Spleen (tissue), 11 donors: ENCODE data around the gene SLC38A10. TPM values are rescaled to one million over a fixed set of nuclear protein-coding genes. Genes with fewer than 3 reads are reported as not detected.

ENCODE experiments used
- DNase-seq: peaks from one replicate; pipeline ENCODE4 v3.0.0-alpha.2; 2020
- H3K27ac ChIP-seq, 8 donors: fragments of 200-600 bp; sonication (generic) in 7 of 8; 1 replicate in 4 of 8; 2 replicates in 4 of 8; pipeline versions ENCODE4 v1.5.0 to v1.8.0; 2016 to 2021; ENCODE audit warnings: inconsistent platforms in 4 of 8, mild to moderate bottlenecking in 4 of 8, moderate library complexity in 1 of 8
- H3K27me3 ChIP-seq, 7 donors: fragments of 200-600 bp; sonication (generic) in 6 of 7; replicated peaks in 1 of 7; 1 replicate in 4 of 7; 2 replicates in 3 of 7; pipeline versions ENCODE4 v1.5.0 to v1.8.0; 2016 to 2021; ENCODE audit warnings: inconsistent platforms in 3 of 7, mild to moderate bottlenecking in 1 of 7
- H3K36me3 ChIP-seq, 6 donors: fragments of 200-600 bp; sonication (generic) in 5 of 6; 1 replicate in 4 of 6; 2 replicates in 2 of 6; pipeline versions ENCODE4 v1.5.0 to v1.8.0; 2016 to 2021; ENCODE audit warnings: inconsistent platforms in 2 of 6
- H3K4me1 ChIP-seq, 6 donors: fragments of 200-600 bp; sonication (generic) in 5 of 6; 1 replicate in 3 of 6; 2 replicates in 3 of 6; pipeline versions ENCODE4 v1.5.0 to v1.8.0; 2016 to 2021; ENCODE audit warnings: inconsistent platforms in 3 of 6
- H3K4me3 ChIP-seq, 8 donors: fragments of 200-600 bp; sonication (generic) in 7 of 8; 1 replicate in 4 of 8; 2 replicates in 4 of 8; pipeline versions ENCODE4 v1.5.0 to v1.8.0; 2016 to 2021; ENCODE audit warnings: inconsistent platforms in 4 of 8, mild to moderate bottlenecking in 4 of 8, moderate library complexity in 2 of 8
- H3K9me3 ChIP-seq, 8 donors: fragments of 200-600 bp; sonication (generic) in 7 of 8; 1 replicate in 4 of 8; 2 replicates in 4 of 8; pipeline versions ENCODE4 v1.5.0 to v1.8.0; 2016 to 2021; ENCODE audit warnings: inconsistent platforms in 4 of 8
- CTCF ChIP-seq, 11 experiments: fragments of 200-600 bp in 7 of 11; fragments of 450-650 bp in 4 of 11; sonication (generic) in 4 of 11; IDR thresholded peaks in 8 of 11; conservative IDR thresholded peaks in 3 of 11; 1 replicate in 7 of 11; 2 replicates in 4 of 11; pipeline versions ENCODE4 v1.4.0 to v1.8.0; 2016 to 2021; ENCODE audit warnings: antibody characterized with exemption in 11 of 11, inconsistent platforms in 4 of 11, mild to moderate bottlenecking in 1 of 11
- POLR2A ChIP-seq, 3 donors: fragments of 450-650 bp; IDR thresholded peaks; one replicate each; pipeline ENCODE4 v1.5.1; 2017; ENCODE audit warnings: antibody characterized with exemption in 3 of 3, mild to moderate bottlenecking in 1 of 3
- POLR2AphosphoS5 ChIP-seq, 3 donors: sonication (generic); formaldehyde crosslinking; IDR thresholded peaks; one replicate each; pipeline ENCODE4 v1.5.1; 2017; ENCODE audit warnings: antibody characterized with exemption in 3 of 3
- WGBS, 5 donors: extraction: QIAGEN DNeasy Blood & Tissue Kit in 3 of 5; methylation state at CpG; one replicate each; pipeline versions ENCODE4 v1.1.5 to v1.1.7; 2013 to 2018; 5-methylcytosine and 5-hydroxymethylcytosine counted together
- intact Hi-C: fragments of 100-400 bp; cut with DNase I; formaldehyde crosslinking; loops from one replicate; pipeline ENCODE4 v1.15.0; 2023; ENCODE audit warnings: low total_unique reads
- polyA plus RNA-seq, 3 donors: library from polyadenylated mRNA; stranded (reverse); fragments of 200-250 nt; gene quantifications; one replicate each; pipeline ENCODE4 v1.2.1, GENCODE V29; 2013
- total RNA-seq, 7 donors: library from RNA; depleted of rRNA in 3 of 7; stranded (reverse); fragments of >200 nt in 3 of 7; fragmentation: NEBNext Ultra II Directional in 4 of 7; extraction: Animal tissue kit (Norgen Biotek cat#: 25700) in 4 of 7; gene quantifications; one replicate each; pipeline versions ENCODE4 v1.1.0 to v1.2.1, GENCODE V29; 2016 to 2021
- donor health status: healthy with polysubstance abuse.
- donor health status: DM: no; HTN: no; CAD: no; lungs with moderate emphysema.
- donor health status: DM: no; HTN: no; CAD: no.
- donor health status: Bipolar disorder and iron deficiency.
- donor health status: healthy.
- donor health status: DM: no; HTN: no; CAD: no.
- donor health status: DM: yes; HTN: yes; CAD: no.

Gene SLC38A10
- total and polyA plus RNA-seq, 10 donors, result 54.9 to 112 (median 86.6) TPM

- no peaks in the 10 kb centered on the region for H3K9me3 ChIP-seq
- peak overlapping the region; percentile 68 to 96 (median 88) for H3K4me3 ChIP-seq
- H3K27me3 ChIP-seq, result no peaks in the 10 kb centered on the region
- H3K36me3 ChIP-seq, result peaks cover 0 to 23% (median 5%) of the 10 kb centered on the region in 6 donors
- peak overlapping the region; percentile 91 to 99 (median 95) for H3K27ac ChIP-seq
- intact Hi-C loops, result no loop called here
- H3K4me1 ChIP-seq, result peaks cover 23 to 65% (median 50%) of the 10 kb centered on the region in 6 donors
- TF ChIP-seq POLR2A (IDR thresholded peaks at IDR 0.05), result no peak
- TF ChIP-seq CTCF (IDR thresholded peaks at IDR 0.05 in 8 of 11, conservative IDR thresholded peaks at IDR 0.05 in 3 of 11), result no peak
- TF ChIP-seq POLR2AphosphoS5 (IDR thresholded peaks at IDR 0.05), result no peak
- 1 to 4% (median 1%) methylated on average over 23 to 48 of the region's 48 CpGs for WGBS, 5 donors
- peak; percentile 87 for DNase-seq
These were observed 536 bp downstream of the SLC38A10 start for GRCh38 chr17:81294512-81295030.

- Histone ChIP-seq H3K4me1 (peaks cover 29 to 86% (median 63%) of the 10 kb centered on the region in 6 donors), H3K4me3 (no peak overlapping the region), H3K27me3 (no peaks in the 10 kb centered on the region), H3K36me3 (peaks cover 0 to 44% (median 19%) of the 10 kb centered on the region in 6 donors), H3K9me3 (no peaks in the 10 kb centered on the region), H3K27ac (peak overlapping the region in 3 of 8 donors; percentile 25 to 36 (median 28))
- intact Hi-C loops, result no loop called here
- no peak for TF ChIP-seq POLR2A (IDR thresholded peaks at IDR 0.05)
- no peak for TF ChIP-seq CTCF (IDR thresholded peaks at IDR 0.05 in 8 of 11, conservative IDR thresholded peaks at IDR 0.05 in 3 of 11)
- no peak for TF ChIP-seq POLR2AphosphoS5 (IDR thresholded peaks at IDR 0.05)
- 65 to 84% (median 79%) methylated on average over 12 of the region's 12 CpGs for WGBS, 5 donors
- DNase-seq, result no peak
These were observed 2.7 kb downstream of the SLC38A10 start for GRCh38 chr17:81292450-81292849.

- H3K27ac ChIP-seq, result peak overlapping the region in 4 of 8 donors; percentile 9 to 36 (median 20)
- WGBS, 5 donors, result 20 to 40% (median 34%) methylated on average over 14 to 16 of the region's 16 CpGs
- H3K9me3 ChIP-seq, result no peaks in the 10 kb centered on the region
- H3K4me1 ChIP-seq, result peaks cover 37 to 93% (median 71%) of the 10 kb centered on the region in 6 donors
- intact Hi-C loops, result no loop called here
- DNase-seq, result peak; percentile 91
- TF ChIP-seq POLR2A (IDR thresholded peaks at IDR 0.05) (no peak), CTCF (IDR thresholded peaks at IDR 0.05 in 8 of 11, conservative IDR thresholded peaks at IDR 0.05 in 3 of 11) (peak; percentile 51 to 88 (median 78)), POLR2AphosphoS5 (IDR thresholded peaks at IDR 0.05) (peak; percentile 52 to 71 (median 56))
- H3K27me3 ChIP-seq, result no peaks in the 10 kb centered on the region
- peak overlapping the region in 1 of 8 donors; percentile 22 for H3K4me3 ChIP-seq
- peaks cover 0 to 52% (median 21%) of the 10 kb centered on the region in 6 donors for H3K36me3 ChIP-seq
These were observed 3.4 kb downstream of the SLC38A10 start for GRCh38 chr17:81291662-81292061.

- no peak for TF ChIP-seq CTCF (IDR thresholded peaks at IDR 0.05 in 8 of 11, conservative IDR thresholded peaks at IDR 0.05 in 3 of 11)
- TF ChIP-seq POLR2AphosphoS5 (IDR thresholded peaks at IDR 0.05), result no peak
- TF ChIP-seq POLR2A (IDR thresholded peaks at IDR 0.05), result no peak
- WGBS, 5 donors, result 93 to 96% (median 94%) methylated on average over 5 of the region's 5 CpGs
- H3K36me3 ChIP-seq, result peaks cover 0 to 56% (median 21%) of the 10 kb centered on the region in 6 donors
- no peak for DNase-seq
- no peaks in the 10 kb centered on the region for H3K9me3 ChIP-seq
- no peak overlapping the region for H3K27ac ChIP-seq
- no peak overlapping the region for H3K4me3 ChIP-seq
- no peaks in the 10 kb centered on the region for H3K27me3 ChIP-seq
- intact Hi-C loops, result no loop called here
- peaks cover 43 to 95% (median 75%) of the 10 kb centered on the region in 6 donors for H3K4me1 ChIP-seq
These were observed 4.9 kb downstream of the SLC38A10 start for GRCh38 chr17:81290230-81290629.
